ENCODE results near the gene POLD1. TPM values are rescaled to one million over a fixed set of nuclear protein-coding genes. Genes with fewer than 3 reads are reported as not detected.

POLD1 gene
- total RNA-seq, 1 experiment from 2014 or later: 53.4 TPM

GRCh38 chr19:50415661-50416033 is 31.5 kb downstream of the POLD1 start:
- H3K9ac ChIP-seq (ENCODE audit: low read length): peak overlapping the region; percentile 89
- H3K9me2 ChIP-seq (replicated peaks; ENCODE audit: insufficient read depth, low read length): no peaks in the 10 kb centered on the region
- H3K9me3 ChIP-seq (ENCODE audit: low read length): no peaks in the 10 kb centered on the region
- peaks cover 6% of the 10 kb centered on the region; the same call in 1 of the 2 replicates for H4K20me1 ChIP-seq (ENCODE audit: insufficient read depth, low read depth, low read length)
- H2AFZ ChIP-seq (ENCODE audit: low read length): no peak overlapping the region
- peaks cover 58% of the 10 kb centered on the region for H3K4me1 ChIP-seq (ENCODE audit: low read length)
- H3K27me3 ChIP-seq (ENCODE audit: low read length): no peaks in the 10 kb centered on the region
- peaks cover 22% of the 10 kb centered on the region for H3K36me3 ChIP-seq (ENCODE audit: insufficient read depth, low read length)
- H3K79me2 ChIP-seq (ENCODE audit: low read length): peaks cover 17% of the 10 kb centered on the region
- H3K27ac ChIP-seq (ENCODE audit: low read length): peak overlapping the region; percentile 97
- peak overlapping the region; percentile 86 for H3K4me2 ChIP-seq (ENCODE audit: low read depth, low read length, poor library complexity, severe bottlenecking)
- peak; percentile 99 for DNase-seq
- peak overlapping the region; percentile 64; the same call in 1 of the 2 replicates for H3K4me3 ChIP-seq (ENCODE audit: low read length)

- peak overlapping the region; percentile 86 for H3K4me2 ChIP-seq (ENCODE audit: low read depth, low read length, poor library complexity, severe bottlenecking)
- peak overlapping the region; percentile 97 for H3K27ac ChIP-seq (ENCODE audit: low read length)
- no peaks in the 10 kb centered on the region for H3K9me2 ChIP-seq (replicated peaks; ENCODE audit: insufficient read depth, low read length)
- H3K4me3 ChIP-seq (ENCODE audit: low read length): peak overlapping the region; percentile 20; the same call in 1 of the 2 replicates
- H3K27me3 ChIP-seq (ENCODE audit: low read length): no peaks in the 10 kb centered on the region
- DNase-seq: peak; percentile 70
- peak overlapping the region; percentile 52 for H3K9ac ChIP-seq (ENCODE audit: low read length)
- H3K36me3 ChIP-seq (ENCODE audit: insufficient read depth, low read length): peaks cover 23% of the 10 kb centered on the region
- H4K20me1 ChIP-seq (ENCODE audit: insufficient read depth, low read depth, low read length): peaks cover 11% of the 10 kb centered on the region; the same call in 1 of the 2 replicates
- H3K4me1 ChIP-seq (ENCODE audit: low read length): peaks cover 64% of the 10 kb centered on the region
- H3K9me3 ChIP-seq (ENCODE audit: low read length): no peaks in the 10 kb centered on the region
- H3K79me2 ChIP-seq (ENCODE audit: low read length): peaks cover 22% of the 10 kb centered on the region
- H2AFZ ChIP-seq (ENCODE audit: low read length): no peak overlapping the region
These were observed 32.2 kb downstream of the POLD1 start for GRCh38 chr19:50416034-50416977.

GRCh38 chr19:50417111-50418081 is 33.2 kb downstream of the POLD1 start:
- Histone ChIP-seq H3K36me3 (ENCODE audit: insufficient read depth, low read length) (peaks cover 25% of the 10 kb centered on the region), H3K9me2 (replicated peaks; ENCODE audit: insufficient read depth, low read length) (no peaks in the 10 kb centered on the region), H3K79me2 (ENCODE audit: low read length) (peaks cover 28% of the 10 kb centered on the region), H3K4me1 (ENCODE audit: low read length) (peaks cover 74% of the 10 kb centered on the region), H3K4me3 (ENCODE audit: low read length) (peak overlapping the region; percentile 80), H4K20me1 (ENCODE audit: insufficient read depth, low read depth, low read length) (peaks cover 18% of the 10 kb centered on the region; the same call in 1 of the 2 replicates), H3K27me3 (ENCODE audit: low read length) (no peaks in the 10 kb centered on the region), H3K4me2 (ENCODE audit: low read depth, low read length, poor library complexity, severe bottlenecking) (peak overlapping the region; percentile 86), H3K27ac (ENCODE audit: low read length) (peak overlapping the region; percentile 97), H2AFZ (ENCODE audit: low read length) (no peak overlapping the region), H3K9ac (ENCODE audit: low read length) (peak overlapping the region; percentile 94), H3K9me3 (ENCODE audit: low read length) (no peaks in the 10 kb centered on the region)
- DNase-seq: peak; percentile 76

GRCh38 chr19:50418176-50419021 is 34.3 kb downstream of the POLD1 start, which contains the start of gene SPIB:
Gene SPIB (plus strand): TSS chr19:50418938. CDS start chr19:50418963, 25 bp downstream.
- Histone ChIP-seq H3K9me3 (ENCODE audit: low read length) (no peaks in the 10 kb centered on the region), H3K4me2 (ENCODE audit: low read depth, low read length, poor library complexity, severe bottlenecking) (peak within 1 kb of the TSS; percentile 86), H3K27ac (ENCODE audit: low read length) (peak within 1 kb of the TSS; percentile 97), H3K9ac (ENCODE audit: low read length) (peak within 1 kb of the TSS; percentile 94), H2AFZ (ENCODE audit: low read length) (no peak within 1 kb of the TSS), H3K79me2 (ENCODE audit: low read length) (peaks cover 28% of the 10 kb centered on the region), H3K36me3 (ENCODE audit: insufficient read depth, low read length) (peaks cover 28% of the 10 kb centered on the region), H3K4me3 (ENCODE audit: low read length) (peak within 1 kb of the TSS; percentile 80), H3K4me1 (ENCODE audit: low read length) (peaks cover 84% of the 10 kb centered on the region), H3K9me2 (replicated peaks; ENCODE audit: insufficient read depth, low read length) (no peaks in the 10 kb centered on the region), H3K27me3 (ENCODE audit: low read length) (no peaks in the 10 kb centered on the region), H4K20me1 (ENCODE audit: insufficient read depth, low read depth, low read length) (peaks cover 21% of the 10 kb centered on the region; the same call in 1 of the 2 replicates)
- DNase-seq: peak; percentile 88

- peaks cover 28% of the 10 kb centered on the region; the same call in 1 of the 2 replicates for H4K20me1 ChIP-seq (ENCODE audit: insufficient read depth, low read depth, low read length)
- peak overlapping the region; percentile 86 for H3K4me2 ChIP-seq (ENCODE audit: low read depth, low read length, poor library complexity, severe bottlenecking)
- no peaks in the 10 kb centered on the region for H3K27me3 ChIP-seq (ENCODE audit: low read length)
- H3K4me3 ChIP-seq (ENCODE audit: low read length): peak overlapping the region; percentile 80
- peaks cover 82% of the 10 kb centered on the region for H3K4me1 ChIP-seq (ENCODE audit: low read length)
- H2AFZ ChIP-seq (ENCODE audit: low read length): no peak overlapping the region
- peaks cover 31% of the 10 kb centered on the region for H3K36me3 ChIP-seq (ENCODE audit: insufficient read depth, low read length)
- no peaks in the 10 kb centered on the region for H3K9me2 ChIP-seq (replicated peaks; ENCODE audit: insufficient read depth, low read length)
- H3K79me2 ChIP-seq (ENCODE audit: low read length): peaks cover 28% of the 10 kb centered on the region
- no peaks in the 10 kb centered on the region for H3K9me3 ChIP-seq (ENCODE audit: low read length)
- peak overlapping the region; percentile 94 for H3K9ac ChIP-seq (ENCODE audit: low read length)
- peak overlapping the region; percentile 97 for H3K27ac ChIP-seq (ENCODE audit: low read length)
- peak; percentile 79 for DNase-seq
These were observed 35.0 kb downstream of the POLD1 start for GRCh38 chr19:50419022-50419579.

- Histone ChIP-seq H2AFZ (ENCODE audit: low read length) (no peak overlapping the region), H3K79me2 (ENCODE audit: low read length) (peaks cover 28% of the 10 kb centered on the region), H3K27ac (ENCODE audit: low read length) (peak overlapping the region; percentile 97), H3K9me3 (ENCODE audit: low read length) (no peaks in the 10 kb centered on the region), H3K9ac (ENCODE audit: low read length) (peak overlapping the region; percentile 94), H3K4me2 (ENCODE audit: low read depth, low read length, poor library complexity, severe bottlenecking) (peak overlapping the region; percentile 86), H3K36me3 (ENCODE audit: insufficient read depth, low read length) (peaks cover 34% of the 10 kb centered on the region), H4K20me1 (ENCODE audit: insufficient read depth, low read depth, low read length) (peaks cover 30% of the 10 kb centered on the region; the same call in 1 of the 2 replicates), H3K9me2 (replicated peaks; ENCODE audit: insufficient read depth, low read length) (no peaks in the 10 kb centered on the region), H3K4me3 (ENCODE audit: low read length) (peak overlapping the region; percentile 80), H3K4me1 (ENCODE audit: low read length) (peaks cover 77% of the 10 kb centered on the region), H3K27me3 (ENCODE audit: low read length) (no peaks in the 10 kb centered on the region)
- DNase-seq: peak; percentile 91
These were observed 35.5 kb downstream of the POLD1 start for GRCh38 chr19:50419580-50420035.

GRCh38 chr19:50420127-50420526 is 36.0 kb downstream of the POLD1 start:
- peak overlapping the region; percentile 80 for H3K4me3 ChIP-seq (ENCODE audit: low read length)
- peak overlapping the region; percentile 97 for H3K27ac ChIP-seq (ENCODE audit: low read length)
- peaks cover 30% of the 10 kb centered on the region; the same call in 1 of the 2 replicates for H4K20me1 ChIP-seq (ENCODE audit: insufficient read depth, low read depth, low read length)
- no peak overlapping the region for H2AFZ ChIP-seq (ENCODE audit: low read length)
- no peaks in the 10 kb centered on the region for H3K27me3 ChIP-seq (ENCODE audit: low read length)
- H3K9ac ChIP-seq (ENCODE audit: low read length): peak overlapping the region; percentile 94
- DNase-seq: no peak
- peak overlapping the region; percentile 86 for H3K4me2 ChIP-seq (ENCODE audit: low read depth, low read length, poor library complexity, severe bottlenecking)
- peaks cover 34% of the 10 kb centered on the region for H3K36me3 ChIP-seq (ENCODE audit: insufficient read depth, low read length)
- peaks cover 72% of the 10 kb centered on the region for H3K4me1 ChIP-seq (ENCODE audit: low read length)
- peaks cover 28% of the 10 kb centered on the region for H3K79me2 ChIP-seq (ENCODE audit: low read length)
- no peaks in the 10 kb centered on the region for H3K9me3 ChIP-seq (ENCODE audit: low read length)
- H3K9me2 ChIP-seq (replicated peaks; ENCODE audit: insufficient read depth, low read length): no peaks in the 10 kb centered on the region

All from Karpas-422 (cell line).